IPS-15b (cell line): ENCODE measurements around the gene NGB.

ENCODE experiments used
- H3K27me3 ChIP-seq: one replicate; pipeline ENCODE4 v1.6.1; 2013; ENCODE audit warnings: low read length; ENCODE audit not compliant: control insufficient read depth, insufficient read depth
- H3K36me3 ChIP-seq: one replicate; pipeline ENCODE4 v1.6.1; 2013; ENCODE audit warnings: low read length; ENCODE audit not compliant: control insufficient read depth, insufficient read depth
- H3K4me1 ChIP-seq: one replicate; pipeline ENCODE4 v1.6.1; 2013; ENCODE audit warnings: mild to moderate bottlenecking, low read length; ENCODE audit not compliant: control insufficient read depth, insufficient read depth
- H3K4me3 ChIP-seq: one replicate; pipeline ENCODE4 v1.5.1; 2013; ENCODE audit warnings: low read depth, low read length
- H3K9ac ChIP-seq: one replicate; pipeline ENCODE4 v1.6.1; 2013; ENCODE audit warnings: low read depth, mild to moderate bottlenecking, low read length
- H3K9me3 ChIP-seq: one replicate; pipeline ENCODE4 v1.6.1; 2013; ENCODE audit warnings: mild to moderate bottlenecking, low read length; ENCODE audit not compliant: control insufficient read depth, insufficient read depth

Gene NGB

GRCh38 chr14:77310026-77310425 is 39.0 kb upstream of the NGB start:
- H3K27me3 ChIP-seq = no peaks in the 10 kb centered on the region
- peaks cover 3% of the 10 kb centered on the region for H3K36me3 ChIP-seq
- no peak overlapping the region for H3K4me3 ChIP-seq
- no peak overlapping the region for H3K9ac ChIP-seq
- H3K4me1 ChIP-seq = peaks cover 9% of the 10 kb centered on the region
- no peaks in the 10 kb centered on the region for H3K9me3 ChIP-seq

- Histone ChIP-seq H3K9me3 (no peaks in the 10 kb centered on the region), H3K4me3 (no peak overlapping the region), H3K9ac (no peak overlapping the region), H3K36me3 (peaks cover 3% of the 10 kb centered on the region), H3K4me1 (peaks cover 8% of the 10 kb centered on the region), H3K27me3 (no peaks in the 10 kb centered on the region)
Measured at GRCh38 chr14:77309131-77309530, 38.1 kb upstream of the NGB start.

- H3K4me3 ChIP-seq = no peak overlapping the region
- H3K36me3 ChIP-seq = peaks cover 3% of the 10 kb centered on the region
- no peaks in the 10 kb centered on the region for H3K9me3 ChIP-seq
- no peak overlapping the region for H3K9ac ChIP-seq
- no peaks in the 10 kb centered on the region for H3K27me3 ChIP-seq
- H3K4me1 ChIP-seq = peaks cover 4% of the 10 kb centered on the region
Measured at GRCh38 chr14:77306851-77307496, 36.0 kb upstream of the NGB start.

DNA sequence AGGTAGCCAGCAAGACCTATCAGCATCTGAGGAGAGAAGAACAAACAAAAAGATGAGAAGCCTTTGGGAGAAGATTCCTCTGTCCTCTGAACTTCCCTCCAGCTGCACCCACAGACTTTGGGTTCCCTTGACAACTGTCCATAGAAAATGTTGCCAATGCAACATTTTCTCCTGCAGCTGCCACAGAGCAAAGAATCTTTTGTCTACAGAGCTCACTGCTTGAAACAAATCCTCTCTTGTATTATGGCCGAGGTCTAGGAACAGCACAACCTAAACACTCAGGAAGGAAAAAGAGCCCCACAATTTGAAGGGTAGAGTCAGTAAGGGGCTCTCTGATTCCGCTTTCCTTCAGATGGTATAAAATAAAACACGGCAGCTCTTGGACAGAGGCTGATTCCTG is 35.4 kb upstream of the NGB start:
- H3K9ac ChIP-seq = no peak overlapping the region
- H3K9me3 ChIP-seq = no peaks in the 10 kb centered on the region
- H3K4me3 ChIP-seq = no peak overlapping the region
- peaks cover 4% of the 10 kb centered on the region for H3K36me3 ChIP-seq
- no peaks in the 10 kb centered on the region for H3K27me3 ChIP-seq
- peaks cover 4% of the 10 kb centered on the region for H3K4me1 ChIP-seq

DNA sequence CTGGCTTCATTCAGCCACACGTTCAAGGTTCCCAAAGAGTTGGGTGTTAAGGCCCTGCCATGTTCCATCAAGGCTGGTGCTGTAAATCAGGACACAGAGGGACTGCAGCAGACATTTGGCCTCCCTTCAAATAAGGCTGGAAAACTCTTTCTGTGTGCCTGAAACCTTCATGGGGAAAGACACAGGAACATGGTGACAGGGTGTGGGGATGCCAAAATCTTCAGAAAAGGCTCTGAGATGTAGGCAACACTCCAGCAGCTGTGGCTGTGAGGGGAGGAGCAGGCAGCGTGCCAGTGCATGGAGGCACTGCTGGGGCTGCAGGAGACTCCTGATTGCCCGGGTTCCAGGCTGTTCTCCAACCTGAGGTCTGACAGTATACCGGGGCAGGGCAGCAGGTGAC is 34.7 kb upstream of the NGB start:
- no peak overlapping the region for H3K4me3 ChIP-seq
- no peaks in the 10 kb centered on the region for H3K9me3 ChIP-seq
- H3K4me1 ChIP-seq = peaks cover 4% of the 10 kb centered on the region

GRCh38 chr14:77303417-77304156 is 32.6 kb upstream of the NGB start:
- Histone ChIP-seq H3K27me3 (no peaks in the 10 kb centered on the region), H3K9ac (no peak overlapping the region), H3K4me3 (no peak overlapping the region), H3K36me3 (peaks cover 12% of the 10 kb centered on the region), H3K4me1 (peaks cover 4% of the 10 kb centered on the region), H3K9me3 (no peaks in the 10 kb centered on the region)

More for the DNA sequence above, 34.7 kb upstream of the NGB start:
- H3K36me3 ChIP-seq = peaks cover 6% of the 10 kb centered on the region
- no peaks in the 10 kb centered on the region for H3K27me3 ChIP-seq
- no peak overlapping the region for H3K9ac ChIP-seq

DNA sequence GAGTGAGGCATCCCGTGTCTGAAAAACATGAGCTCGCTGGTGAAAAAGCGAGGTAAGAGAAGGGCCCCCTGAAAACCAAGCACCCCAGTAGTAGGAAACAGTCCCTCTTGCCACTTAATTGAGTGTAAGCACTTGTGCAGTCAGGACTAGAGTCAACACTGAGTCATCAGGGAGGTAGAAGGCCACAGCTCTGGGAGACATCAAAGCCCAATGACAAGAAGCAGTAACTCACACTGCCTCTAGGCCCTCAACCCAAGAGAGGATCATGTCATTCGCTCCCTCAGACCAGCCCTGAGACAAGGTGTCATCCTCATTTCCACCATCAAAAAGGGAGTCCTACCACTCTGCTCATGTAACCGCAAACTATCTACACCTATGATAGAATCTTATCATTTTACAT is 31.9 kb upstream of the NGB start:
- H3K27me3 ChIP-seq = no peaks in the 10 kb centered on the region
- H3K36me3 ChIP-seq = peaks cover 12% of the 10 kb centered on the region
- no peak overlapping the region for H3K4me3 ChIP-seq
- no peaks in the 10 kb centered on the region for H3K9me3 ChIP-seq
- no peak overlapping the region for H3K9ac ChIP-seq
- peaks cover 4% of the 10 kb centered on the region for H3K4me1 ChIP-seq

- Histone ChIP-seq H3K36me3 (peaks cover 19% of the 10 kb centered on the region), H3K9me3 (no peaks in the 10 kb centered on the region), H3K9ac (no peak overlapping the region), H3K4me1 (no peaks in the 10 kb centered on the region), H3K27me3 (no peaks in the 10 kb centered on the region), H3K4me3 (no peak overlapping the region)
Measured at GRCh38 chr14:77301103-77301502, 30.1 kb upstream of the NGB start.

DNA sequence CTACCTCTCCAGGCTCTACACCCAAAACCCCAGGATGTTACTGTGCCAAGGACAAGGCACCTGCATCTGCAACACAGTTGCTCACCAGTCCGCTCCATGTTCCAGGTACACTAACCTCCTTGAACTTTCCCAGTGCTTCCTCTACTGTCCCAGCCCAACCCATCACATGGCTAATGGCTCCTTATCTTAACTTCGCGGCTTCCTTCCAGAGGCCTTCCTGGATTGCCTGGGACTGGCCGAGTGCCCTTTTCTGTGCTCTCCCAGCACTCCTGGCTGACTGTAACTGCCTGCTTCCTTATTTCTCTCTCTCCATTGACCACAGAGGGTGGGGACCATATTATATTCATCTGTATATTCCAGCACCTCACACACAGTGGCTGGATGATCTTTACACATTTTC is 28.8 kb upstream of the NGB start:
- H3K9me3 ChIP-seq = no peaks in the 10 kb centered on the region
- no peaks in the 10 kb centered on the region for H3K27me3 ChIP-seq
- H3K4me1 ChIP-seq = no peaks in the 10 kb centered on the region
- peaks cover 23% of the 10 kb centered on the region for H3K36me3 ChIP-seq
- no peak overlapping the region for H3K4me3 ChIP-seq
- no peak overlapping the region for H3K9ac ChIP-seq

DNA sequence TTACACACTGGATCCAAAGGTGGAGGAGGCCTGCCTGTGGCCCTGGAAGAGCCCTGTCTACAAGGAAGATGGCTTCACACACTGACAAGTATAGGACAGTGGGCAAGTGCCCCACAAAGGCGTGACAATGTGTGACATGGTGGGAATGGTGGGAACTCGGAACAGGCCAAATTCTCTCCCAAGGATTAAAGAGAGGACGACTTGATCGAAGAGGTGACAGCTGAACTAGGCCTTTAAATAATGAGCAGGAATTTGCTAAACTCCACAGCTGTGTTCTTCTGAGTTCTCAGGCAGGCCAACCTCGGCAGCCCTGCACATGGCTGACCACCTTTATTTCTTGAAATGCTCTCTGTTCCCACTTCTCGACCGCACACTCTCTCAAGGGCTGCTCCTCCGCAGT is 25.9 kb upstream of the NGB start:
- Histone ChIP-seq H3K4me3 (no peak overlapping the region), H3K9me3 (no peaks in the 10 kb centered on the region), H3K9ac (no peak overlapping the region), H3K4me1 (no peaks in the 10 kb centered on the region), H3K27me3 (no peaks in the 10 kb centered on the region), H3K36me3 (peaks cover 23% of the 10 kb centered on the region)

DNA sequence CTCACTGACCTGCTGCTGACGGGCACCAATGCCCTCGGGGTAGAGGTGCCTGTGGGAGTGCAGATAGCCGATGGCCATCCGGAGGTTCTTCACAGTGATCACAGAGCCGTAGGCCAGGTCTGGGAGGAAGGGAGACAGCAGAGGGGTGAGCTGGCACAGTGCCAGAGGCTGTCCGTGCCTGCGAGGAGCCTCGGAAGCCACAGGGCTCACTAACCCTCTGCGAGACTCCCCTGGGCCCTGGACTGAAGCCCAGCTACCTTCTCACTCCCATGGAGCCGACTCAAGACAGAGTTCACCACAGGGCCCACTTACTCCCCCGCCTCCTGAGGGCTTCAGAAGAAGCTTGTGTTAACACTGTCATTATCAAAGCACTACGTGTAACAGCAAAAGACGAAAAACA is 25.1 kb upstream of the NGB start:
- Histone ChIP-seq H3K36me3 (peaks cover 20% of the 10 kb centered on the region), H3K9me3 (no peaks in the 10 kb centered on the region), H3K27me3 (no peaks in the 10 kb centered on the region), H3K9ac (no peak overlapping the region), H3K4me1 (no peaks in the 10 kb centered on the region), H3K4me3 (no peak overlapping the region)

DNA sequence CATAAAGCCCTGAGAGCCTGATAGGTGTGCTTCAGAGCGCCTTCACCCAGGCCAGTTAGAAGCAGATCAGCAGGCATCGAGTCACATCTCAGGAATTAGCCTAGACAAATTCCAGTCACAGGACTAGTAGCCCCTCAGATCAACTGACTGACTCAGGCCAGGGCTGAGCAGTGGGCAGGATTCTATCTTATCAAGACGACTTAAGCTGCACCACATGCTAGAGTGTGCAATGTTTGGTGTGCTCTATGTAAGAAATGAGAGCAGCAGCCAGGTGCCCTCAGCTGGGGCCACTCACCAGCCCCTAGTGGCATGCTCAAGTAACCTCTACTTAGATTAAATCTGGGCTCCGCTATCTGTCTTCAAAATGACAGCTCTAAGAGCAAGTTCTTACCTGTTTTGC is 19.7 kb upstream of the NGB start:
- Histone ChIP-seq H3K4me1 (no peaks in the 10 kb centered on the region), H3K9ac (no peak overlapping the region), H3K27me3 (no peaks in the 10 kb centered on the region), H3K36me3 (peaks cover under 1% of the 10 kb centered on the region), H3K4me3 (no peak overlapping the region), H3K9me3 (no peaks in the 10 kb centered on the region)
